Lung microvascular endothelial cell (primary cell): Measurements from ENCODE around the gene CNTROB. TPM values are rescaled to one million over a fixed set of nuclear protein-coding genes. Genes with fewer than 3 reads are reported as not detected.

Source experiments
- DNase-seq, 2 donors: peaks; one replicate each; pipeline versions ENCODE4 v3.0.0 to v3.0.0-alpha.2; 2010; ENCODE audit warnings: low read depth in 2 of 2
- total RNA-seq: library from RNA; depleted of rRNA; stranded (reverse); fragments of >200 nt; gene quantifications from 2 replicates; pipeline ENCODE4 v1.2.1, GENCODE V29; 2014

The CNTROB gene
- total RNA-seq, 1 donor from 2014 or later = 11.9 TPM

GRCh38 chr17:7987112-7987893, 55.3 kb downstream of the CNTROB start:
- DNase-seq = no peak

GRCh38 chr17:7988750-7989178, 56.8 kb downstream of the CNTROB start:
- DNase-seq = peak; percentile 83 to 86

GRCh38 chr17:7989781-7990655, 58.0 kb downstream of the CNTROB start:
- DNase-seq = peak; percentile 52 to 66

GRCh38 chr17:7992516-7992915, 60.5 kb downstream of the CNTROB start:
- DNase-seq = no peak

GRCh38 chr17:7992924-7993323, 60.9 kb downstream of the CNTROB start:
- no peak for DNase-seq

GRCh38 chr17:7993972-7994589, 62.1 kb downstream of the CNTROB start:
- DNase-seq = no peak

GRCh38 chr17:7995724-7996123, 63.7 kb downstream of the CNTROB start:
- DNase-seq = no peak

- DNase-seq = peak; percentile 22 to 25
These were observed 65.2 kb downstream of the CNTROB start for GRCh38 chr17:7997186-7997585.

Other genes starting within 250 kb of the CNTROB start
- gene TP53, start 244.7 kb upstream of the CNTROB start, total RNA-seq = 27.8 and 37.0 TPM in 2 replicates
- gene WRAP53, start 243.7 kb upstream of the CNTROB start, total RNA-seq = 6.1 and 6.9 TPM in 2 replicates
- gene EFNB3, start 227.0 kb upstream of the CNTROB start, total RNA-seq = 0.20 and 0.22 TPM in 2 replicates
- under 0.01 and 0.20 TPM in 2 replicates for gene DNAH2, start 214.5 kb upstream of the CNTROB start, total RNA-seq
- gene KDM6B, start 98.0 kb upstream of the CNTROB start, total RNA-seq = 1.3 and 1.8 TPM in 2 replicates
- 7.1 and 22.7 TPM in 2 replicates for gene TMEM88, start 77.1 kb upstream of the CNTROB start, total RNA-seq
- 152 and 178 TPM in 2 replicates for gene NAA38, start 74.6 kb upstream of the CNTROB start, total RNA-seq
- 4.6 and 5.6 TPM in 2 replicates for gene CYB5D1, start 74.2 kb upstream of the CNTROB start, total RNA-seq
- gene CHD3, start 43.4 kb upstream of the CNTROB start, total RNA-seq = 58.0 and 58.7 TPM in 2 replicates
- 0.44 and 0.79 TPM in 2 replicates for gene RNF227, start 15.9 kb upstream of the CNTROB start, total RNA-seq
- 0.22 and 0.40 TPM in 2 replicates for gene KCNAB3, start 2.4 kb upstream of the CNTROB start, total RNA-seq
- 48.8 and 54.7 TPM in 2 replicates for gene TRAPPC1, start 260 bp upstream of the CNTROB start, total RNA-seq
- not detected in 2 replicates for gene GUCY2D, start 70.4 kb downstream of the CNTROB start, total RNA-seq
- gene ALOX15B, start 106.9 kb downstream of the CNTROB start, total RNA-seq = not detected in 2 replicates
- not detected in 2 replicates for gene ALOX12B, start 155.5 kb downstream of the CNTROB start, total RNA-seq
- under 0.01 TPM in 1 of 2 replicates, not detected in the other for gene ALOXE3, start 186.3 kb downstream of the CNTROB start, total RNA-seq
- gene HES7, start 191.9 kb downstream of the CNTROB start, total RNA-seq = 0.22 TPM in 1 of 2 replicates, not detected in the other
- 5.2 and 10.7 TPM in 2 replicates for gene PER1, start 220.2 kb downstream of the CNTROB start, total RNA-seq
- gene VAMP2, start 230.7 kb downstream of the CNTROB start, total RNA-seq = 2.8 and 4.6 TPM in 2 replicates
- gene TMEM107, start 244.2 kb downstream of the CNTROB start, total RNA-seq = 21.2 and 21.6 TPM in 2 replicates